ENCODE data around the gene CDON.
"Not testable (repeated sequence)": the region's sequence is repeated elsewhere in the genome, so short reads cannot be mapped to it uniquely, and the experiment has no call there.

Gene CDON

DNA sequence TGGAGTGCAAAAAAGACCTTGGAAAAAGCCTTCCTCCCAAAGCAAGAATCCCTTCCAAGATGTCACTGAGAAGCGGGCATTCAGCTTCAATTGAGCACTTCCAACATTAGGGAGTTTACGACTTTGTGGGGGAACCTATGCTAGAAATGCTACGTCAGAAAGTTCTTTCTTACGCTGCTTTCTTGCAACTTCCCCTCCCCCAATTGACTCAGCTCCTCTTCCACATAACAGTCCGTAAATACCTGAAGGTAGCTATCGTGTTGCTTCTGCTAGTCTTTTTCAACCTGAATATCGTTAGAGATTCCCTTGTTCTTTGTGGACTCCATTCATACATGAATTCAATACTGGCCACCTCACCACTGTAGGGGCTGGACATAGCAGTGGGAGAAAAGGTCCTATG, 69.8 kb downstream of the CDON start:
- H4K20me1 ChIP-seq (ENCODE audit: control insufficient read depth, insufficient read depth, low read depth, low read length), result no peaks in the 10 kb centered on the region
- no peaks in the 10 kb centered on the region for H3K79me2 ChIP-seq (ENCODE audit: control insufficient read depth, low read length)
- no peak for TF ChIP-seq EZH2phosphoT487 (IDR thresholded peaks at IDR 0.05; ENCODE audit: borderline replicate concordance, low read length)
- TF ChIP-seq, protein P1, sequence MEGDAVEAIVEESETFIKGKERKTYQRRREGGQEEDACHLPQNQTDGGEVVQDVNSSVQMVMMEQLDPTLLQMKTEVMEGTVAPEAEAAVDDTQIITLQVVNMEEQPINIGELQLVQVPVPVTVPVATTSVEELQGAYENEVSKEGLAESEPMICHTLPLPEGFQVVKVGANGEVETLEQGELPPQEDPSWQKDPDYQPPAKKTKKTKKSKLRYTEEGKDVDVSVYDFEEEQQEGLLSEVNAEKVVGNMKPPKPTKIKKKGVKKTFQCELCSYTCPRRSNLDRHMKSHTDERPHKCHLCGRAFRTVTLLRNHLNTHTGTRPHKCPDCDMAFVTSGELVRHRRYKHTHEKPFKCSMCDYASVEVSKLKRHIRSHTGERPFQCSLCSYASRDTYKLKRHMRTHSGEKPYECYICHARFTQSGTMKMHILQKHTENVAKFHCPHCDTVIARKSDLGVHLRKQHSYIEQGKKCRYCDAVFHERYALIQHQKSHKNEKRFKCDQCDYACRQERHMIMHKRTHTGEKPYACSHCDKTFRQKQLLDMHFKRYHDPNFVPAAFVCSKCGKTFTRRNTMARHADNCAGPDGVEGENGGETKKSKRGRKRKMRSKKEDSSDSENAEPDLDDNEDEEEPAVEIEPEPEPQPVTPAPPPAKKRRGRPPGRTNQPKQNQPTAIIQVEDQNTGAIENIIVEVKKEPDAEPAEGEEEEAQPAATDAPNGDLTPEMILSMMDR (IDR thresholded peaks at IDR 0.05; ENCODE audit: low read depth, low read length, poor library complexity, severe bottlenecking), result no peak
- H3K4me2 ChIP-seq (ENCODE audit: low read length), result no peak overlapping the region
- H3K9me2 ChIP-seq (replicated peaks; ENCODE audit: control insufficient read depth, low read length), result no peaks in the 10 kb centered on the region
- H3F3A ChIP-seq (ENCODE audit: control insufficient read depth, insufficient read depth), result no peaks in the 10 kb centered on the region
- no peaks in the 10 kb centered on the region for H3K9me3 ChIP-seq (ENCODE audit: control insufficient read depth, insufficient read depth, low read length)
- H3K27ac ChIP-seq (ENCODE audit: low read depth, low read length), result no peak overlapping the region
- peaks cover 5% of the 10 kb centered on the region; the same call in 1 of the 2 replicates for H3K27me3 ChIP-seq (ENCODE audit: control insufficient read depth, low read length)
- H3K4me3 ChIP-seq (ENCODE audit: low read length), result no peak overlapping the region
- H3K4me1 ChIP-seq (ENCODE audit: control insufficient read depth, low read length), result peaks cover 9% of the 10 kb centered on the region
- H3K36me3 ChIP-seq (ENCODE audit: control insufficient read depth, low read length), result no peaks in the 10 kb centered on the region

DNA sequence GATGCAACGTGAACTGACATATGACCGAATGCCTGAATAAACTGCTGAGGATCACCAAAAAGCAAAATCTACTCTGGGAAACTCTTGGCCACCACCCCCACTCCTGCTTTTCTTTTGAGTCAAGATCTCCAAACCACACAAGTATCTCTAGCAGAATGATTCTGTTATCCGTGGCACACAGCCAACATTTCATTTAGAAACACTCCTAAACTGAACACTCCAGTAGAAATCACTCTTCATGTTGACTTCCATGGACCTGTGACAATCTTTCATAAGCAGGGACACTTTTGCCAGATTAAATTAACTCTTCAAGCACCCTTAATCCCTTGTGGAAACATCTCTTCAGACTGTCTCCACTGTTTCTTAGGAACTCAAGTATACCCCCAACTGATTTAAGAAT, 72.4 kb downstream of the CDON start:
- peaks cover 4% of the 10 kb centered on the region; the same call in 1 of the 2 replicates for H3K27me3 ChIP-seq (ENCODE audit: control insufficient read depth, low read length)
- H3K4me3 ChIP-seq (ENCODE audit: low read length), result no peak overlapping the region
- no peaks in the 10 kb centered on the region for H3K36me3 ChIP-seq (ENCODE audit: control insufficient read depth, low read length)
- H4K20me1 ChIP-seq (ENCODE audit: control insufficient read depth, insufficient read depth, low read depth, low read length), result no peaks in the 10 kb centered on the region
- no peaks in the 10 kb centered on the region for H3K9me3 ChIP-seq (ENCODE audit: control insufficient read depth, insufficient read depth, low read length)
- H3K4me1 ChIP-seq (ENCODE audit: control insufficient read depth, low read length), result peaks cover 9% of the 10 kb centered on the region
- TF ChIP-seq, protein P1 (IDR thresholded peaks at IDR 0.05; ENCODE audit: low read depth, low read length, poor library complexity, severe bottlenecking), result no peak
- no peak for TF ChIP-seq EZH2phosphoT487 (IDR thresholded peaks at IDR 0.05; ENCODE audit: borderline replicate concordance, low read length)
- H3K9me2 ChIP-seq (replicated peaks; ENCODE audit: control insufficient read depth, low read length), result no peaks in the 10 kb centered on the region
- no peak overlapping the region for H3K4me2 ChIP-seq (ENCODE audit: low read length)
- no peaks in the 10 kb centered on the region for H3F3A ChIP-seq (ENCODE audit: control insufficient read depth, insufficient read depth)
- H3K27ac ChIP-seq (ENCODE audit: low read depth, low read length), result no peak overlapping the region
- no peaks in the 10 kb centered on the region for H3K79me2 ChIP-seq (ENCODE audit: control insufficient read depth, low read length)

DNA sequence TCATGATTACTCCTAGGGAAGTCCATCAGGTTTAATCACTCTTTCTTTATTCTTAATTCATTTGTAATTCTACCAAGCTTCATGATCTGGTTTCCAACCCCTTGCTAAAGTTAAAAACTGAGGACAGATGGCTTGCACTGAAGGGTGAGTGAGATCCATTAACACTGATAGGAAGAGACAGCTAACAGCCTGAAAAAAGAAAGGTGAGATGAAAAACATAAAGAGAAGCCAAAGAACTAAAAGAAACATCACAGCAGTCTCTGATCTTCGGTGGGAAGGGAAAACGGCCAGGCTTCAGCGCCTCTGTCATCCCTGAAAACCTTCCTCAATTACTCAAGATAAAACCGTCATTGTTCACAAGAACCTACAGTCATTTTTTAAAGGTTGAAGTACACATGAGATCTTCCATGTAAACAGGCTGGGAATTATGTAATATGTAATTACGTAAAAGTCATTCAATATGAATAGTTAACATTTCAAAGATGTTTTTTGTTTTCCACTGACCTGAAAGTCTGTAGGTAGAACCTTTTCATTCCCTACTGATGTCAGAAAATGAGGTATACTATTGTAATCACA, 75.5 kb downstream of the CDON start:
- Histone ChIP-seq H3K4me2 (ENCODE audit: low read length) (no peak overlapping the region), H3K4me3 (ENCODE audit: low read length) (no peak overlapping the region), H3K36me3 (ENCODE audit: control insufficient read depth, low read length) (no peaks in the 10 kb centered on the region), H4K20me1 (ENCODE audit: control insufficient read depth, insufficient read depth, low read depth, low read length) (no peaks in the 10 kb centered on the region), H3K9me3 (ENCODE audit: control insufficient read depth, insufficient read depth, low read length) (no peaks in the 10 kb centered on the region), H3K4me1 (ENCODE audit: control insufficient read depth, low read length) (peaks cover 4% of the 10 kb centered on the region; the same call in 1 of the 2 replicates), H3K9me2 (replicated peaks; ENCODE audit: control insufficient read depth, low read length) (no peaks in the 10 kb centered on the region), H3K27ac (ENCODE audit: low read depth, low read length) (no peak overlapping the region), H3F3A (ENCODE audit: control insufficient read depth, insufficient read depth) (no peaks in the 10 kb centered on the region), H3K79me2 (ENCODE audit: control insufficient read depth, low read length) (no peaks in the 10 kb centered on the region), H3K27me3 (ENCODE audit: control insufficient read depth, low read length) (no peaks in the 10 kb centered on the region)
- TF ChIP-seq EZH2phosphoT487 (IDR thresholded peaks at IDR 0.05; ENCODE audit: borderline replicate concordance, low read length), result no peak
- TF ChIP-seq, protein P1 (IDR thresholded peaks at IDR 0.05; ENCODE audit: low read depth, low read length, poor library complexity, severe bottlenecking), result no peak

DNA sequence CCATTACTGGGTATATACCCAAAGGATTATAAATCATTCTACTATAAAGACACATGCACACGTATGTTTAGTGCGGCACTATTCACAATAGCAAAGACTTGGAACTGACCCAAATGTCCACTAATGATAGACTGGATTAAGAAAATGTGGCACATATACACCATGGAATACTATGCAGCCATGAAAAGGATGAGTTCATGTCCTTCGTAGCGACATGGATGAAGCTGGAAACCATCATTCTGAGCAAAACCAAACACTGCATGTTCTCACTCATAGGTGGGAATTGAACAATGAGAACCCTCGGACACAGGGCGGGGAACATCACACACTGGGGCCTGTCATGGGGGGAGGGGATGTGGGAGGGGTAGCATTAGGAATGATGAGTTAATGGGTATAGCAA, 76.7 kb downstream of the CDON start:
- not testable (repeated sequence) for H3K36me3 ChIP-seq (ENCODE audit: control insufficient read depth, low read length); H3K27ac ChIP-seq (ENCODE audit: low read depth, low read length); H3F3A ChIP-seq (ENCODE audit: control insufficient read depth, insufficient read depth)

More for the DNA sequence above, 76.7 kb downstream of the CDON start:
- H3K9me3 ChIP-seq (ENCODE audit: control insufficient read depth, insufficient read depth, low read length); H3K4me2 ChIP-seq (ENCODE audit: low read length); H3K4me1 ChIP-seq (ENCODE audit: control insufficient read depth, low read length); H3K9me2 ChIP-seq (replicated peaks; ENCODE audit: control insufficient read depth, low read length); H4K20me1 ChIP-seq (ENCODE audit: control insufficient read depth, insufficient read depth, low read depth, low read length); H3K27me3 ChIP-seq (ENCODE audit: control insufficient read depth, low read length); H3K79me2 ChIP-seq (ENCODE audit: control insufficient read depth, low read length); H3K4me3 ChIP-seq (ENCODE audit: low read length): not testable (repeated sequence)

Data from DOHH2 (cell line).